Measurements from ENCODE around the gene TRIM2.
A peak's percentile ranks its signal among the peaks of the same experiment; 100 is the strongest.

TRIM2 gene

GRCh38 chr4:153259661-153260060 lies 55.4 kb downstream of the TRIM2 start:
- peak overlapping the region; percentile 27 for H3K27ac ChIP-seq (ENCODE audit: low read depth, low read length)
- no peaks in the 10 kb centered on the region for H4K20me1 ChIP-seq (ENCODE audit: control insufficient read depth, insufficient read depth, low read depth, low read length)
- no peaks in the 10 kb centered on the region for H3K9me3 ChIP-seq (ENCODE audit: control insufficient read depth, insufficient read depth, low read length)
- TF ChIP-seq, protein P1, sequence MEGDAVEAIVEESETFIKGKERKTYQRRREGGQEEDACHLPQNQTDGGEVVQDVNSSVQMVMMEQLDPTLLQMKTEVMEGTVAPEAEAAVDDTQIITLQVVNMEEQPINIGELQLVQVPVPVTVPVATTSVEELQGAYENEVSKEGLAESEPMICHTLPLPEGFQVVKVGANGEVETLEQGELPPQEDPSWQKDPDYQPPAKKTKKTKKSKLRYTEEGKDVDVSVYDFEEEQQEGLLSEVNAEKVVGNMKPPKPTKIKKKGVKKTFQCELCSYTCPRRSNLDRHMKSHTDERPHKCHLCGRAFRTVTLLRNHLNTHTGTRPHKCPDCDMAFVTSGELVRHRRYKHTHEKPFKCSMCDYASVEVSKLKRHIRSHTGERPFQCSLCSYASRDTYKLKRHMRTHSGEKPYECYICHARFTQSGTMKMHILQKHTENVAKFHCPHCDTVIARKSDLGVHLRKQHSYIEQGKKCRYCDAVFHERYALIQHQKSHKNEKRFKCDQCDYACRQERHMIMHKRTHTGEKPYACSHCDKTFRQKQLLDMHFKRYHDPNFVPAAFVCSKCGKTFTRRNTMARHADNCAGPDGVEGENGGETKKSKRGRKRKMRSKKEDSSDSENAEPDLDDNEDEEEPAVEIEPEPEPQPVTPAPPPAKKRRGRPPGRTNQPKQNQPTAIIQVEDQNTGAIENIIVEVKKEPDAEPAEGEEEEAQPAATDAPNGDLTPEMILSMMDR (IDR thresholded peaks at IDR 0.05; ENCODE audit: low read depth, low read length, poor library complexity, severe bottlenecking), result no peak
- no peak for TF ChIP-seq EZH2phosphoT487 (IDR thresholded peaks at IDR 0.05; ENCODE audit: borderline replicate concordance, low read length)
- H3K4me3 ChIP-seq (ENCODE audit: low read length), result peak overlapping the region; percentile 37
- peaks cover 10% of the 10 kb centered on the region for H3K27me3 ChIP-seq (ENCODE audit: control insufficient read depth, low read length)
- no peaks in the 10 kb centered on the region for H3K36me3 ChIP-seq (ENCODE audit: control insufficient read depth, low read length)
- no peaks in the 10 kb centered on the region for H3K9me2 ChIP-seq (replicated peaks; ENCODE audit: control insufficient read depth, low read length)
- no peaks in the 10 kb centered on the region for H3K79me2 ChIP-seq (ENCODE audit: control insufficient read depth, low read length)
- H3K4me2 ChIP-seq (ENCODE audit: low read length), result peak overlapping the region; percentile 54
- H3K4me1 ChIP-seq (ENCODE audit: control insufficient read depth, low read length), result peaks cover 34% of the 10 kb centered on the region
- H3F3A ChIP-seq (ENCODE audit: control insufficient read depth, insufficient read depth), result no peaks in the 10 kb centered on the region

DNA sequence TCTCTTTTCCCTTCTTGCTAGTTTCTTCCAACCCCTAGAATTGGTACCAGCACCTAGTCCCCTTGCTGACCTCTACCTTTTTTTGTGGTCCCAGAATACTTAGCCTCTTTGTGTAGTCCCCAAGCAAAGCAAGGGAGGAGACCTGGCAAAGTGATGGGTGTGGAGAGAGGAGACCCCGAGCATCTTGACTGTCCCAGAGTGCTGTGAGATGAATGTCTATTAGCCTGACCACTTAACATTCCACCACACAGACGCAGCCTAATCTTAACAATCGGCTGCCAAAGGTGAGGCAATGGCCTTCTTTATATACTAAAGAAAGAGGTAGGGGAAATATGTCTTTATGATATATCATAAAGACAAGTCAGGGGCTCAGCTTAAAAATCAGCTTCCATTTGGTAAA lies 55.9 kb downstream of the TRIM2 start:
- Histone ChIP-seq H3K27ac (ENCODE audit: low read depth, low read length) (peak overlapping the region; percentile 27), H3K36me3 (ENCODE audit: control insufficient read depth, low read length) (no peaks in the 10 kb centered on the region), H3K27me3 (ENCODE audit: control insufficient read depth, low read length) (peaks cover 10% of the 10 kb centered on the region), H3F3A (ENCODE audit: control insufficient read depth, insufficient read depth) (no peaks in the 10 kb centered on the region), H4K20me1 (ENCODE audit: control insufficient read depth, insufficient read depth, low read depth, low read length) (no peaks in the 10 kb centered on the region), H3K4me1 (ENCODE audit: control insufficient read depth, low read length) (peaks cover 34% of the 10 kb centered on the region), H3K4me2 (ENCODE audit: low read length) (peak overlapping the region; percentile 54), H3K4me3 (ENCODE audit: low read length) (peak overlapping the region; percentile 37), H3K79me2 (ENCODE audit: control insufficient read depth, low read length) (no peaks in the 10 kb centered on the region), H3K9me2 (replicated peaks; ENCODE audit: control insufficient read depth, low read length) (no peaks in the 10 kb centered on the region), H3K9me3 (ENCODE audit: control insufficient read depth, insufficient read depth, low read length) (no peaks in the 10 kb centered on the region)
- TF ChIP-seq, protein P1 (IDR thresholded peaks at IDR 0.05; ENCODE audit: low read depth, low read length, poor library complexity, severe bottlenecking), result no peak
- no peak for TF ChIP-seq EZH2phosphoT487 (IDR thresholded peaks at IDR 0.05; ENCODE audit: borderline replicate concordance, low read length)

GRCh38 chr4:153260553-153261300 lies 56.5 kb downstream of the TRIM2 start:
- Histone ChIP-seq H3K27ac (ENCODE audit: low read depth, low read length) (no peak overlapping the region), H4K20me1 (ENCODE audit: control insufficient read depth, insufficient read depth, low read depth, low read length) (no peaks in the 10 kb centered on the region), H3K9me2 (replicated peaks; ENCODE audit: control insufficient read depth, low read length) (no peaks in the 10 kb centered on the region), H3K9me3 (ENCODE audit: control insufficient read depth, insufficient read depth, low read length) (no peaks in the 10 kb centered on the region), H3K36me3 (ENCODE audit: control insufficient read depth, low read length) (no peaks in the 10 kb centered on the region), H3K27me3 (ENCODE audit: control insufficient read depth, low read length) (peaks cover 10% of the 10 kb centered on the region), H3K4me1 (ENCODE audit: control insufficient read depth, low read length) (peaks cover 34% of the 10 kb centered on the region), H3K4me3 (ENCODE audit: low read length) (no peak overlapping the region), H3K4me2 (ENCODE audit: low read length) (no peak overlapping the region), H3K79me2 (ENCODE audit: control insufficient read depth, low read length) (no peaks in the 10 kb centered on the region), H3F3A (ENCODE audit: control insufficient read depth, insufficient read depth) (no peaks in the 10 kb centered on the region)
- no peak for TF ChIP-seq EZH2phosphoT487 (IDR thresholded peaks at IDR 0.05; ENCODE audit: borderline replicate concordance, low read length)
- TF ChIP-seq, protein P1 (IDR thresholded peaks at IDR 0.05; ENCODE audit: low read depth, low read length, poor library complexity, severe bottlenecking), result no peak

All from DOHH2 (cell line).